Endothelial cell of umbilical vein (primary cell): Measurements from ENCODE around the gene STX1A.

Experiments used
- EZH2 ChIP-seq: IDR thresholded peaks from 2 replicates; pipeline ENCODE4 v1.6.1; 2012; ENCODE audit warnings: borderline replicate concordance, low read depth, mild to moderate bottlenecking, moderate library complexity, low read length, inconsistent platforms; ENCODE audit not compliant: severe bottlenecking
- FOS ChIP-seq: IDR thresholded peaks from 2 replicates; pipeline ENCODE4 v1.6.1; 2011; ENCODE audit warnings: mild to moderate bottlenecking, low read length, moderate library complexity, borderline replicate concordance; ENCODE audit not compliant: insufficient read depth
- GATA2 ChIP-seq: IDR thresholded peaks from 2 replicates; pipeline ENCODE4 v1.7.0; 2011; ENCODE audit warnings: low read depth, mild to moderate bottlenecking, moderate library complexity, mixed read lengths, low read length; ENCODE audit not compliant: insufficient read length, insufficient read depth
- MAX ChIP-seq: IDR thresholded peaks from 2 replicates; pipeline ENCODE4 v1.6.1; 2011; ENCODE audit not compliant: insufficient read depth, insufficient read length
- MYC ChIP-seq: IDR thresholded peaks from one replicate; pipeline ENCODE4 v1.6.1; 2011; ENCODE audit warnings: mild to moderate bottlenecking, low read depth, low read length
- POLR2A ChIP-seq: IDR thresholded peaks from 2 replicates; pipeline ENCODE4 v1.6.1; 2012; ENCODE audit warnings: low read depth, mild to moderate bottlenecking, control low read depth, low read length
- TF ChIP-seq, protein P1 (sequence below), 2 donors: IDR thresholded peaks; 1 replicate in 1 of 2; 2 replicates in 1 of 2; pipeline ENCODE4 v1.5.1; 2011; ENCODE audit warnings: low read length in 2 of 2, mild to moderate bottlenecking in 2 of 2, moderate library complexity in 2 of 2, control low read depth in 1 of 2, inconsistent platforms in 1 of 2, low read depth in 1 of 2; ENCODE audit not compliant: insufficient read depth in 1 of 2; ENCODE audit errors: extremely low read depth in 1 of 2

GRCh38 chr7:73742753-73743641 lies 23.5 kb upstream of the STX1A start:
- TF ChIP-seq, protein P1, sequence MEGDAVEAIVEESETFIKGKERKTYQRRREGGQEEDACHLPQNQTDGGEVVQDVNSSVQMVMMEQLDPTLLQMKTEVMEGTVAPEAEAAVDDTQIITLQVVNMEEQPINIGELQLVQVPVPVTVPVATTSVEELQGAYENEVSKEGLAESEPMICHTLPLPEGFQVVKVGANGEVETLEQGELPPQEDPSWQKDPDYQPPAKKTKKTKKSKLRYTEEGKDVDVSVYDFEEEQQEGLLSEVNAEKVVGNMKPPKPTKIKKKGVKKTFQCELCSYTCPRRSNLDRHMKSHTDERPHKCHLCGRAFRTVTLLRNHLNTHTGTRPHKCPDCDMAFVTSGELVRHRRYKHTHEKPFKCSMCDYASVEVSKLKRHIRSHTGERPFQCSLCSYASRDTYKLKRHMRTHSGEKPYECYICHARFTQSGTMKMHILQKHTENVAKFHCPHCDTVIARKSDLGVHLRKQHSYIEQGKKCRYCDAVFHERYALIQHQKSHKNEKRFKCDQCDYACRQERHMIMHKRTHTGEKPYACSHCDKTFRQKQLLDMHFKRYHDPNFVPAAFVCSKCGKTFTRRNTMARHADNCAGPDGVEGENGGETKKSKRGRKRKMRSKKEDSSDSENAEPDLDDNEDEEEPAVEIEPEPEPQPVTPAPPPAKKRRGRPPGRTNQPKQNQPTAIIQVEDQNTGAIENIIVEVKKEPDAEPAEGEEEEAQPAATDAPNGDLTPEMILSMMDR (IDR thresholded peaks at IDR 0.05; ENCODE audit: extremely low read depth in 1 of 2, insufficient read depth in 1 of 2, low read depth in 1 of 2, low read length in 2 of 2), result no peak
- TF ChIP-seq MAX (no peak), EZH2 (no peak), POLR2A (no peak), FOS (no peak), GATA2 (no peak), MYC (no peak)
